ENCODE measurements around the gene DBN1. TPM values are rescaled to one million over a fixed set of nuclear protein-coding genes. Genes with fewer than 3 reads are reported as not detected.

Gene DBN1
- total and polyA plus RNA-seq, 9 of the 15 experiments (the other 6 are each of a cell fraction or from before 2014, with no cell fraction given), result 0.25 to 87.2 (median 27.9) TPM

- TF ChIP-seq FOXP4 (CRISPR knock-in tag; IDR thresholded peaks at IDR 0.05; ENCODE audit: borderline replicate concordance) (no peak), NR3C1 (CRISPR knock-in tag; IDR thresholded peaks at IDR 0.05) (no peak), ZNF263 (CRISPR knock-in tag; IDR thresholded peaks at IDR 0.05; ENCODE audit: borderline replicate concordance) (no peak), MAZ (CRISPR knock-in tag; conservative IDR thresholded peaks at IDR 0.05 in 1 of 2, IDR thresholded peaks at IDR 0.05 in 1 of 2) (no peak), MEF2D (tag; conservative IDR thresholded peaks at IDR 0.05; ENCODE audit: low read depth) (no peak), ZNF165 (CRISPR knock-in tag; IDR thresholded peaks at IDR 0.05; ENCODE audit: borderline replicate concordance) (no peak), SMAD4 (CRISPR knock-in tag; conservative IDR thresholded peaks at IDR 0.05) (no peak), PBX2 (CRISPR knock-in tag; IDR thresholded peaks at IDR 0.05; ENCODE audit: low read depth) (no peak), PBX2 (tag; conservative IDR thresholded peaks at IDR 0.05; ENCODE audit: low read depth) (no peak), CHD1 (IDR thresholded peaks at IDR 0.05; ENCODE audit: low read length) (no peak), PTRF (tag; IDR thresholded peaks at IDR 0.05) (no peak), SRSF3 (IDR thresholded peaks at IDR 0.05; ENCODE audit: insufficient read depth, low read length) (no peak), IFI16 (CRISPR knock-in tag; IDR thresholded peaks at IDR 0.05) (no peak), NUFIP1 (IDR thresholded peaks at IDR 0.05; ENCODE audit: partially characterized antibody) (no peak), TAF1 (IDR thresholded peaks at IDR 0.05; ENCODE audit: control insufficient read depth, extremely low read depth, insufficient read depth, low read length, severe bottlenecking) (no peak)
- TF ChIP-seq, protein P1, sequence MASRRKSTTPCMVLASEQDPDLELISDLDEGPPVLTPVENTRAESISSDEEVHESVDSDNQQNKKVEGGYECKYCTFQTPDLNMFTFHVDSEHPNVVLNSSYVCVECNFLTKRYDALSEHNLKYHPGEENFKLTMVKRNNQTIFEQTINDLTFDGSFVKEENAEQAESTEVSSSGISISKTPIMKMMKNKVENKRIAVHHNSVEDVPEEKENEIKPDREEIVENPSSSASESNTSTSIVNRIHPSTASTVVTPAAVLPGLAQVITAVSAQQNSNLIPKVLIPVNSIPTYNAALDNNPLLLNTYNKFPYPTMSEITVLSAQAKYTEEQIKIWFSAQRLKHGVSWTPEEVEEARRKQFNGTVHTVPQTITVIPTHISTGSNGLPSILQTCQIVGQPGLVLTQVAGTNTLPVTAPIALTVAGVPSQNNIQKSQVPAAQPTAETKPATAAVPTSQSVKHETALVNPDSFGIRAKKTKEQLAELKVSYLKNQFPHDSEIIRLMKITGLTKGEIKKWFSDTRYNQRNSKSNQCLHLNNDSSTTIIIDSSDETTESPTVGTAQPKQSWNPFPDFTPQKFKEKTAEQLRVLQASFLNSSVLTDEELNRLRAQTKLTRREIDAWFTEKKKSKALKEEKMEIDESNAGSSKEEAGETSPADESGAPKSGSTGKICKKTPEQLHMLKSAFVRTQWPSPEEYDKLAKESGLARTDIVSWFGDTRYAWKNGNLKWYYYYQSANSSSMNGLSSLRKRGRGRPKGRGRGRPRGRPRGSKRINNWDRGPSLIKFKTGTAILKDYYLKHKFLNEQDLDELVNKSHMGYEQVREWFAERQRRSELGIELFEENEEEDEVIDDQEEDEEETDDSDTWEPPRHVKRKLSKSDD (conservative IDR thresholded peaks at IDR 0.05; ENCODE audit: low read length), result no peak
- TF ChIP-seq, protein P2, sequence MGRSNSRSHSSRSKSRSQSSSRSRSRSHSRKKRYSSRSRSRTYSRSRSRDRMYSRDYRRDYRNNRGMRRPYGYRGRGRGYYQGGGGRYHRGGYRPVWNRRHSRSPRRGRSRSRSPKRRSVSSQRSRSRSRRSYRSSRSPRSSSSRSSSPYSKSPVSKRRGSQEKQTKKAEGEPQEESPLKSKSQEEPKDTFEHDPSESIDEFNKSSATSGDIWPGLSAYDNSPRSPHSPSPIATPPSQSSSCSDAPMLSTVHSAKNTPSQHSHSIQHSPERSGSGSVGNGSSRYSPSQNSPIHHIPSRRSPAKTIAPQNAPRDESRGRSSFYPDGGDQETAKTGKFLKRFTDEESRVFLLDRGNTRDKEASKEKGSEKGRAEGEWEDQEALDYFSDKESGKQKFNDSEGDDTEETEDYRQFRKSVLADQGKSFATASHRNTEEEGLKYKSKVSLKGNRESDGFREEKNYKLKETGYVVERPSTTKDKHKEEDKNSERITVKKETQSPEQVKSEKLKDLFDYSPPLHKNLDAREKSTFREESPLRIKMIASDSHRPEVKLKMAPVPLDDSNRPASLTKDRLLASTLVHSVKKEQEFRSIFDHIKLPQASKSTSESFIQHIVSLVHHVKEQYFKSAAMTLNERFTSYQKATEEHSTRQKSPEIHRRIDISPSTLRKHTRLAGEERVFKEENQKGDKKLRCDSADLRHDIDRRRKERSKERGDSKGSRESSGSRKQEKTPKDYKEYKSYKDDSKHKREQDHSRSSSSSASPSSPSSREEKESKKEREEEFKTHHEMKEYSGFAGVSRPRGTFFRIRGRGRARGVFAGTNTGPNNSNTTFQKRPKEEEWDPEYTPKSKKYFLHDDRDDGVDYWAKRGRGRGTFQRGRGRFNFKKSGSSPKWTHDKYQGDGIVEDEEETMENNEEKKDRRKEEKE (IDR thresholded peaks at IDR 0.05; ENCODE audit: borderline replicate concordance in 1 of 2, control insufficient read depth in 1 of 2, low read depth in 2 of 2, low read length in 1 of 2), result no peak
Measured at GRCh38 chr5:177508837-177509236, 35.4 kb upstream of the DBN1 start (continued).

Measured in K562 (cell line).